Measurements from ENCODE around the gene TNS1.

DNA sequence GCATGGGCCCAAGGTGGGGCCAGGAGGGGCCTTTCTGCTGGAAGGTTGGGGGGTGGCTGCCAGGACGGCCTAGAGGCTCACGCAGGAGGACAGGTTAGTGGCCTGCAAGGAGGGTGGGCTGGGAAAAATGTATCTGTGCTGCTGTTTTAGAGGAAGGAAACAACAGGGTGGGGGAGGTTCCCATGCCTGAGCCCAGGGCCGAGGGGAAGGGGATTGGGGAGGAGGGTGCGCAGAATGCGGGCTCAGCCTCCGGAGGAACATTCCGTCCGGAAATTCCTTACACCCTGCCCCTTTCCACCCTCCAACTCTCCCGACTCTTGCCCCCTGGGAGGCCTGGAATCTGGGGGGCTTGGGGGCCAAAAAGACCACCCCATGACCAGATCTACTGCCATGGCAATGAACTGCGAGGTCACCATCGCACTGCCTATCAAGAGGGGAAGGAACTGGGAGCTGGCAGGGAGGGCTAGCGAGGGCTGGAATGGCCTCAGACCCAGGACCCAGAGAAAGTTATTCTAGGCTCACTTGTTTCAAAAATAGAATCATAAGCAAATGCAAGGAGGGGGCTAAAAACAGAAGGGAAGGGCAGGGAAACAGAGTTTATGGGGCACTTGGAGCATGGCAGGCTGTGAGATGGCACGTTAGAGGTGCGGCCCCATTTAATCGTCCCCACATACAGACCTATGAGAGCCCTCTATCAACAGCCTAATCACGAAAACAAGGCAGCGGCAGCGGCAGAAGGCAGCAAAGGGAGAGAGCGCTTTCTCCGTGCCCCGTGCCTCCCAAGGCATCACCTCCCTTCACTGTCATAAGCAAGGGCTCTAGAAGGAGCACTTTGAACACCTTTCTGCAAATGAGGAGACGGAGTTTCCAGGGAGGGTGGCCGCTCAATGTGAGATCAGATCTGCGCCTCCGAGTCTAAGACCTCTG is 90.4 kb downstream of the TNS1 start:
- TF ChIP-seq, protein P1, sequence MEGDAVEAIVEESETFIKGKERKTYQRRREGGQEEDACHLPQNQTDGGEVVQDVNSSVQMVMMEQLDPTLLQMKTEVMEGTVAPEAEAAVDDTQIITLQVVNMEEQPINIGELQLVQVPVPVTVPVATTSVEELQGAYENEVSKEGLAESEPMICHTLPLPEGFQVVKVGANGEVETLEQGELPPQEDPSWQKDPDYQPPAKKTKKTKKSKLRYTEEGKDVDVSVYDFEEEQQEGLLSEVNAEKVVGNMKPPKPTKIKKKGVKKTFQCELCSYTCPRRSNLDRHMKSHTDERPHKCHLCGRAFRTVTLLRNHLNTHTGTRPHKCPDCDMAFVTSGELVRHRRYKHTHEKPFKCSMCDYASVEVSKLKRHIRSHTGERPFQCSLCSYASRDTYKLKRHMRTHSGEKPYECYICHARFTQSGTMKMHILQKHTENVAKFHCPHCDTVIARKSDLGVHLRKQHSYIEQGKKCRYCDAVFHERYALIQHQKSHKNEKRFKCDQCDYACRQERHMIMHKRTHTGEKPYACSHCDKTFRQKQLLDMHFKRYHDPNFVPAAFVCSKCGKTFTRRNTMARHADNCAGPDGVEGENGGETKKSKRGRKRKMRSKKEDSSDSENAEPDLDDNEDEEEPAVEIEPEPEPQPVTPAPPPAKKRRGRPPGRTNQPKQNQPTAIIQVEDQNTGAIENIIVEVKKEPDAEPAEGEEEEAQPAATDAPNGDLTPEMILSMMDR (conservative IDR thresholded peaks at IDR 0.05; ENCODE audit: low read length) = no peak
- no peak for TF ChIP-seq EZH2phosphoT487 (IDR thresholded peaks at IDR 0.05; ENCODE audit: borderline replicate concordance)

Measured in Loucy (cell line).